ENCODE results near the gene KRT32. TPM values are rescaled to one million over a fixed set of nuclear protein-coding genes. Genes with fewer than 3 reads are reported as not detected.
A peak's percentile ranks its signal among the peaks of the same experiment; 100 is the strongest.
"Not testable (repeated sequence)": the region's sequence is repeated elsewhere in the genome, so short reads cannot be mapped to it uniquely, and the experiment has no call there.

The KRT32 gene
- total and polyA plus RNA-seq, 7 donors = 0.12 to 0.31 (median 0.15) TPM; not detected in 4

DNA sequence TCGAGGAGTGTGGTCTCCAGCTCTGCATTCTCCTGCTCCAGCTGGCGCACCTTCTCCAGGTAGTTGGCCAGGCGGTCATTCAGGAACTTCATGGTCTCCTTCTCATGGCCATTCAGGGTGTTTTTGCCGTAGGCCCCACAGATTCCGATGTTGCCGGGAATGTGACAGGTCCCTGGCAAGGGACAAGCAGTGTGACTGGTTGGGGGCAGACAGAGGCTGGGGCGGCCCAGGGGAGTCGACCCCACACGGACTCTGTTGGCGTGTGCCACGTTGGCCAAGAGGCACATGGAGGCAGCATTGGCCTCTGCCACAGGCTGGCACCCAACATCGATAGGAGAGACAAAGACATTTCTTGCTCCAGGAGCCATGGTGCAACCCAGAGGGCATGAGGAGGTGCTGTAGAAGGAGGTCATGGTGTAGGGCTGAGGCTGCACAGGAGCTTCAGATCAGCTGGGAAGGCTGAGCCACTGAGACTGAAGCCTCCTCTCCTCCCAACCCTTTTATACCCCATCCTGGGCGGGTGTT lies 43.0 kb downstream of the KRT32 start, which contains the start of gene KRT37:
Gene KRT37, minus strand, starts transcription at position 475 of the 525 bp plus-strand sequence. Its CDS starts 62 bp downstream, at position 413.
- DNase-seq (no peak), ATAC-seq (no peak)
- Histone ChIP-seq H3K4me3 (no peak within 1 kb of the TSS), H3K27ac (no peak within 1 kb of the TSS), H3K9me3 (no peaks in the 10 kb centered on the region), H3K4me1 (no peaks in the 10 kb centered on the region), H3K36me3 (ENCODE audit: insufficient read depth in 1 of 2, low read depth in 1 of 2) (no peaks in the 10 kb centered on the region), H3K27me3 (ENCODE audit: insufficient read depth in 3 of 3, low read length in 2 of 3) (peaks cover 0 to 2% (median 0%) of the 10 kb centered on the region in 3 donors)
- TF ChIP-seq, protein P1, sequence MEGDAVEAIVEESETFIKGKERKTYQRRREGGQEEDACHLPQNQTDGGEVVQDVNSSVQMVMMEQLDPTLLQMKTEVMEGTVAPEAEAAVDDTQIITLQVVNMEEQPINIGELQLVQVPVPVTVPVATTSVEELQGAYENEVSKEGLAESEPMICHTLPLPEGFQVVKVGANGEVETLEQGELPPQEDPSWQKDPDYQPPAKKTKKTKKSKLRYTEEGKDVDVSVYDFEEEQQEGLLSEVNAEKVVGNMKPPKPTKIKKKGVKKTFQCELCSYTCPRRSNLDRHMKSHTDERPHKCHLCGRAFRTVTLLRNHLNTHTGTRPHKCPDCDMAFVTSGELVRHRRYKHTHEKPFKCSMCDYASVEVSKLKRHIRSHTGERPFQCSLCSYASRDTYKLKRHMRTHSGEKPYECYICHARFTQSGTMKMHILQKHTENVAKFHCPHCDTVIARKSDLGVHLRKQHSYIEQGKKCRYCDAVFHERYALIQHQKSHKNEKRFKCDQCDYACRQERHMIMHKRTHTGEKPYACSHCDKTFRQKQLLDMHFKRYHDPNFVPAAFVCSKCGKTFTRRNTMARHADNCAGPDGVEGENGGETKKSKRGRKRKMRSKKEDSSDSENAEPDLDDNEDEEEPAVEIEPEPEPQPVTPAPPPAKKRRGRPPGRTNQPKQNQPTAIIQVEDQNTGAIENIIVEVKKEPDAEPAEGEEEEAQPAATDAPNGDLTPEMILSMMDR (IDR thresholded peaks at IDR 0.05) = no peak
- 90 to 91% (median 90%) methylated on average over 13 of the region's 13 CpGs for WGBS, 3 donors
- intact Hi-C loops (cut with DNase I) = no loop called here

DNA sequence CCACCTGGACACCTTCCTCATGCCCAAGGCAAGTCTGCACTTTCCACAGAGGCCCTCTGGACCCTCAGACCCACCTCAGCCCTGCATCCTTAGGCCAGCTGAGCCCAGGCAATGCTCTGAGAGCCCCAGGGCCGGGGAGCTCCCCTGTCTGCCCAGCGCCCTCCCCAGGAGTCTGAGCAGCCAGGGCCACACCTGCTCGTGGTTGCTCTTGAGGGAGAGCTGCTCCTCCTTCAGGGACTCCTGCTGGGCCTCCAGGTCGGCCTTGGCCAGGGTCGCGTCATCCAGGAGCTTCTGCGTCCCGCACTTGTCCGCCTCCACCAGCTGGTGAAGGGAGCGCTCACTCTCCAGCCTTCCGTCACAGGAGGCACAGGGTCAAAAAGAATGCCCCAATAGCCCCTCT lies 44.6 kb downstream of the KRT32 start:
- ATAC-seq; H3K4me3 ChIP-seq; H3K27ac ChIP-seq; DNase-seq; H3K36me3 ChIP-seq (ENCODE audit: insufficient read depth in 1 of 2, low read depth in 1 of 2); intact Hi-C loops (cut with DNase I); H3K9me3 ChIP-seq; H3K4me1 ChIP-seq; H3K27me3 ChIP-seq (ENCODE audit: insufficient read depth in 3 of 3, low read length in 2 of 3): not testable (repeated sequence)
- 85 to 93% (median 87%) methylated on average over 11 of the region's 11 CpGs for WGBS, 3 donors

DNA sequence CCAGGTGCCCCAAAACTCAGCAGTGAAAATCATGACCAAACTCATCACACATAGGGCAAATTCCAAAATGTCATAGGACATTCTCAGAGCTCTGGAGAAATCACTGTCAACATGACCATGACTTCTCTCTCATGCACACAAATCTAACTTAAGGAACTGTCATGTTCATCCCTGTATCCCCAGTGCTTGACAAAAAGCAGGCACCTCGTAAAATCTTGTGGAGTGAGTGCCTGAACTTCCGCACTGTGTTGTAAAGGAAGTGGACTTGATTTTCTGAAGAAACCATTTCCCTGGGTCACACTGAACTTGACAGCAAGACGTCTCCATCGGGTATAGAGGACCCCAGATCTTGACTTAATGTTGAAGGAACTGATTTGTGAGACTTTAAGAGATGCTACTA lies 45.6 kb downstream of the KRT32 start:
- H3K9me3 ChIP-seq = no peaks in the 10 kb centered on the region
- TF ChIP-seq, protein P1 (IDR thresholded peaks at IDR 0.05) = no peak
- intact Hi-C loops (cut with DNase I) = no loop called here
- H3K27me3 ChIP-seq (ENCODE audit: insufficient read depth in 3 of 3, low read length in 2 of 3) = peaks cover 0 to 2% (median 0%) of the 10 kb centered on the region in 3 donors
- WGBS, 3 donors = 79 to 85% (median 84%) methylated on average over 4 of the region's 4 CpGs
- H3K27ac ChIP-seq = no peak overlapping the region
- H3K4me3 ChIP-seq = no peak overlapping the region
- H3K36me3 ChIP-seq (ENCODE audit: insufficient read depth in 1 of 2, low read depth in 1 of 2) = no peaks in the 10 kb centered on the region
- no peaks in the 10 kb centered on the region for H3K4me1 ChIP-seq
- no peak for DNase-seq
- ATAC-seq = no peak

DNA sequence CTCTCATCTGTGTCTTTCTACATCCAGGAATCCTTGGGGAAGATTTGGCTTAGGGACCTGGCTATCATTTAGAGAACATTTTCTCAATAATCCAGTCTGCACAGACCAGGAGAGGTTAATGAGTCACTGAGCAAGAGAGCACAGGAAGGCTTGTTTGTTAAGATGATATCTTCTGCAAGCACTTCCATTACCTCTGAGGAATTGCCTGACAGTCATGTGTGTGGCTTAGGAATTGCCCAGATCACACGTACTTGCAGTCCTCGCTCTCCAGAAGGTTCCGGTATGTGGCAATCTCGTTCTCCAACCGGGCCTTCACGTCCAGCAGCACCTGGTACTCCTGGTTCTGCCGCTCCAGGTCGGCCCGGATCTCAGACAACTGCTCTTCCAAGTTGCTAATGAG lies 46.1 kb downstream of the KRT32 start:
- ATAC-seq (peak in 1 of 4 donors; percentile 63), DNase-seq (no peak)
- Histone ChIP-seq H3K4me3 (no peak overlapping the region), H3K9me3 (no peaks in the 10 kb centered on the region), H3K27me3 (ENCODE audit: insufficient read depth in 3 of 3, low read length in 2 of 3) (peaks cover 0 to 2% (median 0%) of the 10 kb centered on the region in 3 donors), H3K27ac (no peak overlapping the region), H3K4me1 (peaks cover 5% of the 10 kb centered on the region), H3K36me3 (ENCODE audit: insufficient read depth in 1 of 2, low read depth in 1 of 2) (no peaks in the 10 kb centered on the region)
- TF ChIP-seq, protein P1 (IDR thresholded peaks at IDR 0.05) = no peak
- WGBS, 3 donors = 74 to 81% (median 74%) methylated on average over 9 of the region's 9 CpGs
- intact Hi-C loops (cut with DNase I) = no loop called here

DNA sequence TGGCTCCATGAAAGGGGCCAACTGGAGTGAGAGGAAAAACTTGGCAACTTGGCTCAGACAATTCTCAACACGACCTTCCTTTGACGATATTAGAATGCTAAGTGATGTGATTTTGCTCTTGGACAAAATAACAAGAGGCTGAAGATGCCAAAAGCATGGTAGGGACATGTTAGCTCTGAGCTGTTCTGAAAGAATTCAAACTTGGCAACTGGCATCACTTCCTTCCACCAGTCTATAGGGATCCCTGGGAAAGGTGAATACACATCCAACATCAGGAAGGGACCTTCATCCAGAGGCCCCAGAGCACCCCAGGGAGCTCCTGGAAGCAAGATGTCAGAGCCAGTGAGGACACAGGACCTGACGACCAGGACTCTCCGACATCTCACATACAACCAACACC lies 47.1 kb downstream of the KRT32 start:
- DNase-seq = no peak
- Histone ChIP-seq H3K4me3 (no peak overlapping the region), H3K27me3 (ENCODE audit: insufficient read depth in 3 of 3, low read length in 2 of 3) (peaks cover 0 to 2% (median 0%) of the 10 kb centered on the region in 3 donors), H3K9me3 (no peaks in the 10 kb centered on the region), H3K36me3 (ENCODE audit: insufficient read depth in 1 of 2, low read depth in 1 of 2) (no peaks in the 10 kb centered on the region), H3K4me1 (peaks cover 5% of the 10 kb centered on the region), H3K27ac (no peak overlapping the region)
- WGBS, 3 donors = 42 to 54% (median 50%) methylated on average over 4 of the region's 4 CpGs
- TF ChIP-seq, protein P1 (IDR thresholded peaks at IDR 0.05) = no peak
- ATAC-seq = no peak
- intact Hi-C loops (cut with DNase I) = no loop called here

Measured in psoas muscle (tissue), 8 donors.